MG63 (cell line): Measurements from ENCODE around the gene GCHFR. TPM values are rescaled to one million over a fixed set of nuclear protein-coding genes. Genes with fewer than 3 reads are reported as not detected.

Experiments used
- DNase-seq: peaks from one replicate; pipeline ENCODE4 v3.0.0-alpha.2; 2020
- H3K27me3 ChIP-seq: fragments of 250-450 bp; sonication (Bioruptor Pico); 2 replicates; pipeline ENCODE4 v1.5.1; 2020; ENCODE audit warnings: mild to moderate bottlenecking, moderate library complexity
- H3K36me3 ChIP-seq: fragments of 250-450 bp; sonication (Bioruptor Pico); 2 replicates; pipeline ENCODE4 v1.5.1; 2020; ENCODE audit warnings: mild to moderate bottlenecking, moderate library complexity
- H3K4me3 ChIP-seq: fragments of 250-450 bp; sonication (Bioruptor Pico); 2 replicates; pipeline ENCODE4 v1.5.1; 2020; ENCODE audit warnings: mild to moderate bottlenecking, moderate library complexity
- H3K9me3 ChIP-seq: fragments of 250-450 bp; sonication (Bioruptor Pico); 2 replicates; pipeline ENCODE4 v1.5.1; 2020; ENCODE audit warnings: mild to moderate bottlenecking, moderate library complexity
- total RNA-seq: library from RNA; depleted of rRNA; stranded (reverse); fragments of >200 nt; shearing (Covaris generic); gene quantifications from 2 replicates; pipeline ENCODE4 v1.2.3, GENCODE V29; 2014; ENCODE audit warnings: low replicate concordance

GCHFR gene
- total RNA-seq, 1 experiment from 2014 or later = 4.4 TPM

DNA sequence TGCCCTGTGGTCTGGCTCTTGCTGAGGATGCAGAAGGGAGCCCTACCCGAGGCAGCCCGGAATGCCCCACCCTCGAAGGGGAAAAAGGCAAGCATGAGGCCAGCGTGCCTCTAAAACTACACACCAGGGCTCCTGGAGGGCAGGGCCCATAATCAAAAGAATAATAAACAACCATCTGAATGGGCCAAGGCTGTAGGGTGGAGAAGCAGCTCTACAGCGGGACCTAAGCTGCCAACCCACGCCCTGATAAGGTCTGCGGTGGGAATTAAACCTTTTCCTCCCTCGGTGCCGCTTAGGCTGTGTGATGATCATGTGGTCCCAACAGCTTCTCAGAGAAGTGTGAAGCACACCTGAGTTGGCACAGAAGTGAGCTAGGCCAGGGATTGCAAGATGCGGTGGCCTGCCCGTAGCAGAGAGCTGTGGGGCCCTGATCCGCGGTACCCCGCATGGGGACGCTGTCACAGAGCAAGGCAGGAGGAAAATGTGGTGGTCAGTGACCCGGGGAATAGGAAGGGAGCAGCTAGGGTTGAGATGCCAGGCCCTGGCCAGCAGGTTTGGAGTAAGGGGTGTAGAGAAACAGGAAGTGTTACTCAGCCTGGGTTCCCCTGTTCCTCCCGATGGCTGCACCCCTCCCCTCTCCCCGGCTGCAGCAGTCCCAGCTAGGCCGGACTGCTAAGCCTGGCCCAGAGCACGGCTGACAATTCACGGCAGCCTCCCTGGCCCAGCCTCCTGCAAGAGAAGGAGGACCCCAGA, 4.8 kb downstream of the GCHFR start:
- peaks cover 10% of the 10 kb centered on the region for H3K36me3 ChIP-seq
- no peaks in the 10 kb centered on the region for H3K9me3 ChIP-seq
- DNase-seq = peak; percentile 74
- no peak overlapping the region for H3K4me3 ChIP-seq
- no peaks in the 10 kb centered on the region for H3K27me3 ChIP-seq

DNA sequence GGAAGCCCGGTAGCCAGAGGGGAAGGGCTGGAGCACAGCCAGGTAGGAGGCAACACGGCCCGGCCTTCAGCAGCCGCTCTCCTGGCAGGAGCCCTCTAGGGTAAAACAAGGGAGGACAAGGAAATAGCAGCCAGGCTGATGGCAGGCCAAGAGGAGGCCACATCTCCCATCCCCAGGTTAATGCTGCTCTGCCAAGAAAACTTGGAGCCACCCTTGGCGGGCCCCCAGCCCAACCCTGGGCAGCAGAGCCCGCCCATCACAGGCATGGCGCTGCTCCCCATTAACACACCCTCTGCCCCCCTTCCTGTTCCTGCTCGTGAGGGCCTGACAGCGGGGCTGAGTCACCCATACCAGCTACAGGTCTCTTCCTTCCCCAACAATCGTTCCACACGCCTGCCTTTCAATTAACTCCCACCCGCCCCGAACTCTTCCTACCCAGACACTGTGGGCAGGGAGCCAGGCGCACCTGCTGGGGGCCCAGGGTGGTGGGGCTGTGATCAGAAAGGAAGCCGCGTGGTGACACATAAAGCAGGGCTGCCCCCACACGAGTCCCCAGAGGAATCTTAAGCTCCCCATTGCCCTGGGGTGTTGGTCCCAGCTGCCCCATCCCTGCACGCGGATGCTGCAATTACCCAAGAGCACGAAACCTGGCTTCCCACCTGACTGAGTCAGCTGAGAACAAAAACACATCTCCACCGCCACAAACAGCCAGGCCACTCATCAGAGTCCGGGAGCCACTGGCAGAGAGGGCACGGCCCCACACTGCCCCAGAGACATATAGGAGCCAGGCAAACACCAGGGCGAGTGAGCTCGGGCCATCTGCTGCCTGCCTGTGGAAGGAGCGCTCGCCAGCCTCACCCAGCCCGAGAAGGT, 5.6 kb downstream of the GCHFR start, which contains the start of gene C15orf62:
TSS of gene C15orf62 (plus strand) at position 707 of the 873 bp plus-strand sequence. CDS start 516 bp downstream, outside the sequence.
- peak; percentile 88 for DNase-seq
- Histone ChIP-seq H3K4me3 (no peak within 1 kb of the TSS), H3K9me3 (no peaks in the 10 kb centered on the region), H3K36me3 (peaks cover 17% of the 10 kb centered on the region), H3K27me3 (no peaks in the 10 kb centered on the region)

DNA sequence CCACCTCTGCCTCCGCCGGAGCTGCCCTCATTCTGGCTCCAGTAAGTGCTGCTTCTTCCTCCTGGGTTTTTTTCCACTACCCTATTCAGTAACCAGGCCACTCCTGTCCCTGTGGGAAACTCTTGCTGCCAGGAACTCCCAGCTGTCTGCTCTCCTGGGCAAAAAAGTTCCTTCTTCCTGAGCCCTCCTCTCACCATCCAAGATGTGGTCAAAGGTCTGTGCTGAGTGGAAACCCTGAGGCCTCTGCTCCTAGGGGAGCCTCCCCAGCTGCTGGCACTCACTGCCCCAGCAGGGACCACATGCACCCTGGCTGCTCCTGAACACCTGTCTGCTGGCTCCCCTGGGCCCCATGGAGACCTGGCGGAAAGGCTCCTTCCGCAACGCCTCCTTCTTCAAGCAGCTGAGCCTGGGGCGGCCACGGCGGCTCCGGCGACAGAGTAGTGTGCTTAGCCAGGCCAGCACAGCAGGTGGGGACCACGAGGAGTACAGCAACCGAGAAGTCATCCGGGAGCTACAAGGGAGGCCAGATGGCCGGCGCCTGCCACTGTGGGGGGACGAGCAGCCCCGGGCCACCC, 6.4 kb downstream of the GCHFR start:
- Histone ChIP-seq H3K36me3 (peaks cover 22% of the 10 kb centered on the region), H3K4me3 (no peak overlapping the region), H3K27me3 (no peaks in the 10 kb centered on the region), H3K9me3 (no peaks in the 10 kb centered on the region)
- DNase-seq = no peak

DNA sequence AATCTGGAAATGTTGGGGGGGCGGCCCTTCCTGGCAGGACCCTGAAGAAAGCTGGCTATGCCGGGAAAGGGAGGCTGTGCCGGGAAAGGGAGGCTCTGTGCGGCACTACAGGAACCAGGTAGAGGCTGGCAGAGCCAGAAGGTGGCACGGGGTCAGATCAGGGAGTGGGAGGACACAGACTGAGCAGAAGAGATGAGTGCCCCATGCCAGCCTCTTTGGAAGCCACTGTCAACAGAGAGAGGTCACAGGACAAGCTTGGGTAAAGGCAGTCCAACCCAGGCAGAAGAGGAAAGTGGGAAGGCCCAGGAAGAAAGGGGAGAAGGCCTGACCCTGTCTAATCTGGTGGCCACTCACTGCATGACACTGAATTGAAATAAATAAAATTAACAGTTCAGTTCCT, 7.4 kb downstream of the GCHFR start:
- no peak overlapping the region for H3K4me3 ChIP-seq
- no peaks in the 10 kb centered on the region for H3K27me3 ChIP-seq
- no peak for DNase-seq
- H3K36me3 ChIP-seq = peaks cover 32% of the 10 kb centered on the region
- H3K9me3 ChIP-seq = no peaks in the 10 kb centered on the region

DNA sequence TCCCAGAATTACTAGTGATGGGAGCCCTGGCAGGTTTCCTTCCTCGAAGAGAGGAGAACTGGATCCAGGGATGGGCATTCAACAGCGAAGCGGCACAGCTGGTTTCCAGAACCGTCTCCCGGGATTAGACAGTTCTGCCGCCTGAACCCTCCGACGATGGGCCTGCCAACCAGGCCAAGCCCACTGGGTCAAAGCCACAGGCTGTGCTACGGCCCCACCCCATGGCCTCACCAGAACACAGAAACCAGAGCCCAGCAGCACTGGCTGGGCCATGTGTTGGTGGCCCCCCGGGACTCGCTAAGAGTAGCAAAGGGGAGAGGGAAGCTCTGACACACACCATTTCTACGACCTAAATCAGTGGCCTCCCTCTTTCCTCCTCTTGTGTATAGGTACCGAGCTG, 8.1 kb downstream of the GCHFR start:
- no peak for DNase-seq
- no peak overlapping the region for H3K4me3 ChIP-seq

DNA sequence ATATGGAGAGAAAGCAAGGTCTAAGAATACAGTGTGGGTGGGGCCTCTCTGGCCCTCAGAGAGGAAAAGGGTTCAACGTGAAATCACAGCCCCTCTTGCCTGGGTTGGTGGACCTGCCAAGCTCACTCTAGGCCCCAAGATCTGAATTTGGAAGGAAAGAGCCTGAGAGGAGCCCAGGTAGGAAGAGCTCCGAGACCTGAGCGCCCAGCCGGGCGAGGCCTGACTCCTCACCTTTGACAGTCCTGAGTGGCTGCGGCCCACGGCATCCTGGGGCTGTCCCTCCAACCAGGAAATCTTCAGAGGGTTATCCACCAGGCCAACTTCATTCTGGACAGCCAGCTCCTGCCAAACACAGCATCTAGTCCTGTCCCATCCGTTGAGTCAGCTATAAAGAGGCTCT, 9.6 kb downstream of the GCHFR start:
- DNase-seq = no peak
- H3K4me3 ChIP-seq = no peak overlapping the region
- no peaks in the 10 kb centered on the region for H3K9me3 ChIP-seq
- H3K27me3 ChIP-seq = no peaks in the 10 kb centered on the region
- H3K36me3 ChIP-seq = peaks cover 40% of the 10 kb centered on the region

More for the DNA sequence above, 8.1 kb downstream of the GCHFR start:
- Histone ChIP-seq H3K9me3 (no peaks in the 10 kb centered on the region), H3K27me3 (no peaks in the 10 kb centered on the region), H3K36me3 (peaks cover 36% of the 10 kb centered on the region)

DNA sequence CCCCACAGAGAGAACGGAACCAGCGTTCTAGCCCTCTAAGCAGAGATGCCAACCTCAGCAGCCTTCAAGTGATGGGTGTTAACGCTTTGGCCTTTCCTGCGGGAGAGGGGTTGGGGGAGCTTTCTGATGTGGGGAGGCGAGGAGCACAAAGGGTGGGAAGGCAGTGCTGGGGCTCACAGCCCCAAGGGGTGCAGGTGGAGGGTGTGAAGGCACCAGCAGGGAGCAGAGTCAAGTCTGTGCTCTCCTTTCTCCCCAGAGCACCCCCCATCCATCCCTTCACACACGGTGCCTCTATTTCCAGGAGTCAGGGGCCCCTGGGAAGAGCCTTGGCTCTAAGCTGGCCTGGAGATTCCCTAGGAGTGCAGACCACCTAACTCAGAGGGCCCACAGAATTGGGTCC, 10.0 kb downstream of the GCHFR start:
- Histone ChIP-seq H3K4me3 (no peak overlapping the region), H3K9me3 (no peaks in the 10 kb centered on the region), H3K27me3 (no peaks in the 10 kb centered on the region), H3K36me3 (peaks cover 42% of the 10 kb centered on the region)
- DNase-seq = no peak

DNA sequence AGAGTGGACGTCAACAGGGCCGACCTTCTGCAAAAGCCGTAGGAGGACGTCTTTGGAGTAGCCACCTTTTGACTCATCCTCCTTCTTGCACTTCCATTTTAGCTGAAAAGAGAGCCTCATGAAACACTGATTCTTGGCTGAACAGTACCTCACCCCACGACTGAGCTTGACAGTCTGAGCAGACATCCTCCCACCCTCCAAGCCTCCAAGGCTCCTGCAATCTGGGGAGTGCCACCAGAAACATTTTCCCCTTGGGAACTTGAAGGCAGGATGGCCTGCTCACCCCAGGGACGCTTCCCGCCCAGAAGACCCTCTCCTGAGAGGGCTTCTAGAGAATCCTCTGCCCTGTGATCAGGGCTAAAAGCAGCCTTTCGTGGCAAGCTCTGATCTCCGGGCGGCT, 11.1 kb downstream of the GCHFR start:
- no peaks in the 10 kb centered on the region for H3K27me3 ChIP-seq
- H3K4me3 ChIP-seq = no peak overlapping the region
- H3K9me3 ChIP-seq = no peaks in the 10 kb centered on the region
- H3K36me3 ChIP-seq = peaks cover 44% of the 10 kb centered on the region
- no peak for DNase-seq

DNA sequence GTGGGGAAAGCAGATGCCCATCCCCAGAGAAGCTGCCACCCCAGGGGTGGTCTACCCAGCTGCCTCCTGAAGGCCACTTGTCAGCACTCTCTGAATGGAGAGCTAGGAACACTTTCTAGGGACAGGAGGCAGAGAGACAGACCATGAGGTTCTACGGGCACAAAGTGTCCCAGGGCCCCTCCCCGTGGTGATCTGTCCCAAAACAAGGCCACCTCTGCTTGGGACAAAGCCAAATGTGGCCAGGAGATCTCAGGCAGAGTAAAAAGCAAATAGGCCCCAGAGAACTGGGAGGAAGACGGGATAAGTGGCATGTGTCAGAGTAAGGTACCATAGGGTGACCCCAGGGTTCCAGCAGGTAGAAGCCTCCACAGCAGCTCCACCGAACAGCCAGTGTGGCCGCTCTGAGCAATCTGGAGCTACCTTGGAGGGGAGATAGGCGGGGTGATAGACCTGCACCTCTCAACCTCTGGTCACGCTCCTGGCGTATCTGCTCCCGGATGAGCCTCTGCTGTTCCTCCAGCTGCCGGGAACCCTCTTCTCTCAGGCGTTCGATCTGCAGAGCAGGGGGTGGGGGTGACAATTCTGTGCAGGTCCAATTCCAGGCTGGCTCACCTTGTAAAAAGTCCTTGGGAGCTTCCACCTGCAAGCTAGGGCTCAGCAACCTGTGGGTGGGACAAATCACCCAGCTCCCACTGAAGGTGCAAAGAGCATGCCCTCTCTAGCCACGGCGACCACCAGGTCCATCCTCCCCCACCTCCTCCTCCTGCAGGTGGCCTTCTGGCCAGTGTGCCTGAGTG, 12.1 kb downstream of the GCHFR start:
- Histone ChIP-seq H3K4me3 (no peak overlapping the region), H3K36me3 (peaks cover 44% of the 10 kb centered on the region)

DNA sequence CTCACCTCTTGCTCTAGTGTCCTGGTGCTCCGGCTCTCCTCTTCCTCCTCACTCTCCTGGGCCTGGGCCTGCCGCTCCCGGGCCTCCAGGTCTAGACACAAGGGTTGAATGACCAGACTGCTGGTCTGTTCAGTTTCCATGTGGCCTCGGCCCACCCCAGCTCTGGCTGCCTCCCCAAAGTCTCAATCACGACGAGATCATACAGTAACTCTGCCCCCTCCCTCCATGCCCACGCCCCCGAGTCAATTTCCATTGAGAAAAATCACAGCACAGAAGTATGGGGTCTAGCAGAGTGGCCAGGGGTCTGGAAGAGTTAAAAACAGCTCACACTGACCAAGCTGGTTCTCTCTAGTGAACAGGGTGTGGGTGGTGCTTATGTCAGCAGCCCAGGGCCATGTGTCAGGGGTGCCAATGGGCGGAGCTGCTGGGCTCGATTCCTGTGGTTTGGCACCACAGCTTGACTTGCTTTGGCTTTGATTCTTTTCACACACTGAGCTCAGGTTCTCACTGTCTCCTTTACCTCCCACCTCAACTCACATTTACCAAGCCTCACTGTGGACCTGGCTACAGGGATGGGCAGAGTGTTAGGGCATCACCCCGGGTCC, 12.8 kb downstream of the GCHFR start:
- peak; percentile 88 for DNase-seq
- Histone ChIP-seq H3K27me3 (no peaks in the 10 kb centered on the region), H3K36me3 (peaks cover 44% of the 10 kb centered on the region), H3K9me3 (no peaks in the 10 kb centered on the region), H3K4me3 (no peak overlapping the region)

More for the DNA sequence above, 12.1 kb downstream of the GCHFR start:
- H3K9me3 ChIP-seq = no peaks in the 10 kb centered on the region
- no peak for DNase-seq
- no peaks in the 10 kb centered on the region for H3K27me3 ChIP-seq

DNA sequence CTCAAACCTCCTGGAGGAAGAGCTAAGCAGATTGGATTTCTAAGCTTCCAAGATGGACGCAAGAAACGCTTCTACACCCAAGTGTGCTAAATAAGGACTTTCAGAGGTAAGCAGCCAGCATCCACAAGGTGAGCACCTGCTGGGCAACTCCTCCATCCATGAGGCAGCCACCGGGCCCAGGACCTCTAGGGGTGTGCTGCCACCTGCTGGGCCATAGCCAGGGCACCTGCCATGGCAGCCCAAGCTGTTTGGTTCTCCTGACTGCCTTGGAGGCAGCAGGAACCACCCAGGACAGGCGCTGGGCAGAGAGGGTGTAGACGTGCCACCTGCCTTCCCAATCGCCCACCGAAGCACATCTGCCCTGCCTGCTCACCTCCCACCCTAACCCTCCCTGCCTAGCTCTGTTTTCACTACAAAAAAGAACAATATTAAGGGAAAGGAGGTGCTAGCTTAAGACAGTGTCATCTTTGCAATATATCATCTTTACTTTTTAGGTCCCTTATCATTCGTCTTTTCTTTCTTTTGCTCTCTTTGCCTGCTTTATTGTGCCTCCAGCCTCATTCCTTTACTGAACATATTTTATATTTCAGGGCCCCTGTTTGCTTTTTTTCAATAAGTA, 18.9 kb downstream of the GCHFR start:
- H3K36me3 ChIP-seq = peaks cover 11% of the 10 kb centered on the region
- peak; percentile 25 for DNase-seq
- H3K9me3 ChIP-seq = no peaks in the 10 kb centered on the region
- H3K4me3 ChIP-seq = no peak overlapping the region
- H3K27me3 ChIP-seq = no peaks in the 10 kb centered on the region

DNA sequence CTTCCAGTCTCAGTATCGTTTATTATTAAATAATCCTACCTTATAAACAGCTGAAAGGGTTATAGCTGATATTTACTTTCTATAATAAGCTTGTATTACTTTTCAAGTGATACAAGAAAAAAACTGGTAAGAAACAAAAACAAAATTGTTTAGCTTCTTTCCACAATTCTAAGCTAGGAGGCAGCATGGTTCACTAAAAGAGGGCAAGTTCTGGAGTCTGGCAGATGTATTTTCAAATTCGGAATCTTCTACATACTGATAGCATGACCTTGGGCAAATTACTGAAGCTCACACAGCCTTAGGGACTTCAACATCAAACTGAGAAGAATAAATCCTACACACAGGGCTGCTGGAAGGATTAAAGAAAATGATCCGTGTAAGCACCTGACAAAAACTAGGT, 21.3 kb downstream of the GCHFR start:
- Histone ChIP-seq H3K4me3 (no peak overlapping the region), H3K36me3 (no peaks in the 10 kb centered on the region; the same call in 1 of the 2 replicates)
- no peak for DNase-seq

DNA sequence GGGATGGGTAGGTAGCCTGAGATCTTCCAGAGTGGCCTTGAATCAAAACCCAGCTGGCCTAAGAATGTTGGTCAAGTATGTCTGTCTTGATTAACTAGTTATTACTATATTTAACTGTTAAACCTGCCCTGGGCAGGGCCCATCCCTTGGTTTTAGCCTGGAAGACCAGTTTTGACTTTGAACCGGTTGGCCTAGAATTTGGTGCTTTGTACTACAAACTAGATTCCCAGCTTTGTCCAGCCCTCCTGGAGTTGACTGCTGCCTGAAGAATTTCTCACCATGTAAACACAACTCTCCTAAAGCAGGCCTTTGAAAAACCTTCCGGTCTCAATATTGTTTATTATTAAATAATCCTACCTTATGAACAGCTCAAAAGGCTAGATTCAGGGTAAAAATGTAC, 21.9 kb downstream of the GCHFR start:
- Histone ChIP-seq H3K4me3 (no peak overlapping the region), H3K27me3 (no peaks in the 10 kb centered on the region)
- no peak for DNase-seq

More for the DNA sequence above, 21.3 kb downstream of the GCHFR start:
- H3K27me3 ChIP-seq = no peaks in the 10 kb centered on the region
- no peaks in the 10 kb centered on the region for H3K9me3 ChIP-seq

DNA sequence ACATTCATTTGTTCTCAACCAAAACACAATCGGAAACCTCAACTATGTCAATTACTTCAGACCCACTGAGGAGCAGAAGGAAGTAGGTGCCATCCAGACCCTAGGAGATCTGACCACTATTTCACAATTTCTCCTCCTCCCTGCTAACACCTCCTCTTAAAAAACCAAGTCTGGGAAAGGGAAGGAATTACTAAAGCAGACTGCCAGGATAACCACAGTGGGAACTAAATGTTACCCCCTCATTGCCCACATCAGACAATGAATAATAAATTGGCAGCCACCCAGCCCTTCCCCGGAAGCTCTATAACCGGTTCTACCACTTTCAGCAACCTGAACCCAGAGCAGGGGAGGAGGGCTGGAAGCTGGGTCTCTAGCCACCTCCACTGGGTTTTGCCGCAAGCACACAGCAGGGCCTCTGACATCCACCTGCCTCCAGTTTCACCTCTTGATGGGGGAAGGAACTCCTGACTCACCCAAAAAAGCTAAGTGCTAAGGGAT, 23.5 kb downstream of the GCHFR start:
- no peaks in the 10 kb centered on the region for H3K9me3 ChIP-seq
- no peaks in the 10 kb centered on the region for H3K27me3 ChIP-seq
- DNase-seq = peak; percentile 54

More for the DNA sequence above, 21.9 kb downstream of the GCHFR start:
- H3K9me3 ChIP-seq = no peaks in the 10 kb centered on the region
- H3K36me3 ChIP-seq = peaks cover 2% of the 10 kb centered on the region

DNA sequence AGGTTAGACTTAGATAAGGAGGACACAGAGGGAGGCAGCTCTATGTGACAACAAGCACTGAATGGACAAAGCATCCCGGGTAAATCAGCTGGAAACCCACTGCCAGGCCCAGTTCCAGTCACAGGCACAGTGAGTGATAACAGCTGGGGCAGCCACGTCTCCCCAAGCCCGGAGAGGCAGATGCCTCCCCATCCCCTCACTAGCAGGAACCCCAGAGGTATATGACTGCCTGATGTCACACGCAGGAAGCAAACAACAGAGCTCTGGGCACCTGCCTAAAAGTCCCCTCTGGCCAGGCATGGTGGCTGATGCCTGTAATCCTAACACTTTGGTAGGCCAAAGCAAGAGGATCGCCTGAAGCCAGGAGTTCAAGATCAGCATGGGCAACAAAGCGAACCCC, 24.1 kb downstream of the GCHFR start:
- Histone ChIP-seq H3K9me3 (no peaks in the 10 kb centered on the region), H3K27me3 (no peaks in the 10 kb centered on the region), H3K4me3 (no peak overlapping the region), H3K36me3 (peaks cover 16% of the 10 kb centered on the region)
- no peak for DNase-seq

More for the DNA sequence above, 23.5 kb downstream of the GCHFR start:
- peaks cover 14% of the 10 kb centered on the region for H3K36me3 ChIP-seq
- no peak overlapping the region for H3K4me3 ChIP-seq
